AG10803 (cell line): Measurements from ENCODE around the gene KCNAB2.

ENCODE experiments used
- DNase-seq: peaks from one replicate; pipeline ENCODE4 v3.0.0; 2010; ENCODE audit warnings: low read depth
- H3K4me3 ChIP-seq: 2 replicates; pipeline ENCODE4 v1.5.1; 2011; ENCODE audit warnings: mild to moderate bottlenecking, low read length, control low read depth
- CTCF ChIP-seq: conservative IDR thresholded peaks from 2 replicates; pipeline ENCODE4 v1.5.1; 2011; ENCODE audit warnings: mild to moderate bottlenecking, low read length, control low read depth, inconsistent platforms

Gene KCNAB2

GRCh38 chr1:6105218-6105679 is 59.6 kb downstream of the KCNAB2 start:
- DNase-seq = no peak

GRCh38 chr1:6105763-6106162 is 60.1 kb downstream of the KCNAB2 start:
- no peak for TF ChIP-seq CTCF
- H3K4me3 ChIP-seq = no peak overlapping the region
- DNase-seq = no peak

More at GRCh38 chr1:6105218-6105679, 59.6 kb downstream of the KCNAB2 start:
- no peak for TF ChIP-seq CTCF
- no peak overlapping the region for H3K4me3 ChIP-seq

- no peak for DNase-seq
- TF ChIP-seq CTCF = no peak
- H3K4me3 ChIP-seq = no peak overlapping the region
Measured at GRCh38 chr1:6106321-6106731, 60.6 kb downstream of the KCNAB2 start.

GRCh38 chr1:6106977-6107376 is 61.3 kb downstream of the KCNAB2 start:
- no peak for TF ChIP-seq CTCF
- no peak overlapping the region for H3K4me3 ChIP-seq
- DNase-seq = no peak

GRCh38 chr1:6107409-6108356 is 62.0 kb downstream of the KCNAB2 start:
- no peak overlapping the region for H3K4me3 ChIP-seq
- no peak for DNase-seq
- TF ChIP-seq CTCF = no peak

GRCh38 chr1:6108476-6108875 is 62.8 kb downstream of the KCNAB2 start:
- TF ChIP-seq CTCF = no peak
- H3K4me3 ChIP-seq = no peak overlapping the region
- no peak for DNase-seq
